ENCODE measurements around the gene NUP93.

NUP93 gene

GRCh38 chr16:56898847-56899246 is 168.9 kb downstream of the NUP93 start:
- Mint-ChIP-seq H3K4me1 (peaks cover 22% of the 10 kb centered on the region), H3K9me3 (no peaks in the 10 kb centered on the region), H3K27me3 (no peaks in the 10 kb centered on the region), H3K36me3 (no peaks in the 10 kb centered on the region), H3K4me3 (no peak overlapping the region), H3K27ac (peak overlapping the region; percentile 56)

Measured in activated naive CD4-positive, alpha-beta T cell treated with anti-CD3 and anti-CD28 coated beads, Interleukin-2, amount 50 U/mL, for 24 hours (primary cell).